HepG2 (cell line): ENCODE data around the gene RPH3AL. TPM values are rescaled to one million over a fixed set of nuclear protein-coding genes. Genes with fewer than 3 reads are reported as not detected.

Experiments used
- ARHGAP35 ChIP-seq: sonication (generic); formaldehyde crosslinking; IDR thresholded peaks from 2 replicates; pipeline ENCODE4 v1.9.0; 2022; ENCODE audit warnings: mild to moderate bottlenecking, inconsistent platforms, moderate library complexity, missing genetic modification reagents, borderline replicate concordance
- EED ChIP-seq: sonication (generic); formaldehyde crosslinking; IDR thresholded peaks from 2 replicates; pipeline ENCODE4 v1.5.0; 2020; ENCODE audit warnings: mild to moderate bottlenecking, missing genetic modification reagents
- ELF4 ChIP-seq: sonication (generic); formaldehyde crosslinking; IDR thresholded peaks from 2 replicates; pipeline ENCODE4 v1.5.0; 2020; ENCODE audit warnings: missing genetic modification reagents, mild to moderate bottlenecking, moderate library complexity, borderline replicate concordance
- ERF ChIP-seq: IDR thresholded peaks from 2 replicates; pipeline ENCODE4 v1.6.1; 2018; ENCODE audit warnings: missing biosample characterization, missing genetic modification reagents
- MIXL1 ChIP-seq: IDR thresholded peaks from 2 replicates; pipeline ENCODE4 v1.6.1; 2016
- RARG ChIP-seq: sonication (generic); formaldehyde crosslinking; IDR thresholded peaks from 2 replicates; pipeline ENCODE4 v1.4.0; 2020; ENCODE audit warnings: low read depth, mild to moderate bottlenecking, missing genetic modification reagents
- ZBTB7B ChIP-seq: sonication (generic); formaldehyde crosslinking; IDR thresholded peaks from 2 replicates; pipeline ENCODE4 v1.4.0; 2020; ENCODE audit warnings: missing genetic modification reagents
- ZNF350 ChIP-seq: sonication (generic); formaldehyde crosslinking; IDR thresholded peaks from 2 replicates; pipeline ENCODE4 v1.4.0; 2020; ENCODE audit warnings: mild to moderate bottlenecking, low read depth, missing genetic modification reagents, borderline replicate concordance
- ZNF431 ChIP-seq: sonication (generic); formaldehyde crosslinking; IDR thresholded peaks from 2 replicates; pipeline ENCODE4 v1.9.0; 2022; ENCODE audit warnings: missing genetic modification reagents, low read depth, mild to moderate bottlenecking, borderline replicate concordance
- ZNF607 ChIP-seq: sonication (generic); formaldehyde crosslinking; IDR thresholded peaks from 2 replicates; pipeline ENCODE4 v1.5.1; 2020; ENCODE audit warnings: missing genetic modification reagents, mild to moderate bottlenecking, borderline replicate concordance
- ZNF7 ChIP-seq: IDR thresholded peaks from 2 replicates; pipeline ENCODE4 v1.6.1; 2016; ENCODE audit warnings: missing biosample characterization, missing genetic modification reagents
- ZNF841 ChIP-seq: sonication (generic); formaldehyde crosslinking; IDR thresholded peaks from 2 replicates; pipeline ENCODE4 v1.8.1; 2023; ENCODE audit warnings: missing genetic modification reagents, borderline replicate concordance
- polyA plus RNA-seq, 8 experiments: library from polyadenylated mRNA; depleted of rRNA in 3 of 8; stranded (reverse) in 7 of 8; unstranded in 1 of 8; fragments of >200 nt; fragmentation: Illumina TruSeq in 4 of 8; extraction: Trizol in 4 of 8; gene quantifications; 2 replicates each; pipeline versions ENCODE4 v1.2.1 to v1.2.3, GENCODE V29; 2011 to 2016; ENCODE audit warnings: low read depth in 4 of 8, missing spikeins in 1 of 8, mixed read lengths in 1 of 8; ENCODE audit not compliant: insufficient read depth in 1 of 8
- total RNA-seq, 5 experiments: library from RNA; depleted of rRNA; stranded (reverse); fragments of >200 nt; fragmentation: Illumina TruSeq; extraction: Trizol; gene quantifications; 2 replicates each; pipeline ENCODE4 v1.2.3, GENCODE V29; 2016; ENCODE audit warnings: low read depth in 1 of 5
- TF ChIP-seq, protein P1 (sequence below): sonication (generic); formaldehyde crosslinking; IDR thresholded peaks from 2 replicates; pipeline ENCODE4 v1.8.0; 2023; ENCODE audit warnings: mild to moderate bottlenecking, missing genetic modification reagents
- TF ChIP-seq, protein P2 (sequence below): sonication (generic); formaldehyde crosslinking; IDR thresholded peaks from 2 replicates; pipeline ENCODE4 v1.4.0; 2020; ENCODE audit warnings: missing genetic modification reagents
- TF ChIP-seq, protein P3 (sequence below): sonication (generic); formaldehyde crosslinking; IDR thresholded peaks from 2 replicates; pipeline ENCODE4 v1.5.1; 2020; ENCODE audit warnings: mild to moderate bottlenecking, missing genetic modification reagents, borderline replicate concordance

Gene RPH3AL
- total and polyA plus RNA-seq, 2 of the 13 experiments (the other 11 are each of a cell fraction or from before 2014, with no cell fraction given), result 7.8 to 16.4 TPM

DNA sequence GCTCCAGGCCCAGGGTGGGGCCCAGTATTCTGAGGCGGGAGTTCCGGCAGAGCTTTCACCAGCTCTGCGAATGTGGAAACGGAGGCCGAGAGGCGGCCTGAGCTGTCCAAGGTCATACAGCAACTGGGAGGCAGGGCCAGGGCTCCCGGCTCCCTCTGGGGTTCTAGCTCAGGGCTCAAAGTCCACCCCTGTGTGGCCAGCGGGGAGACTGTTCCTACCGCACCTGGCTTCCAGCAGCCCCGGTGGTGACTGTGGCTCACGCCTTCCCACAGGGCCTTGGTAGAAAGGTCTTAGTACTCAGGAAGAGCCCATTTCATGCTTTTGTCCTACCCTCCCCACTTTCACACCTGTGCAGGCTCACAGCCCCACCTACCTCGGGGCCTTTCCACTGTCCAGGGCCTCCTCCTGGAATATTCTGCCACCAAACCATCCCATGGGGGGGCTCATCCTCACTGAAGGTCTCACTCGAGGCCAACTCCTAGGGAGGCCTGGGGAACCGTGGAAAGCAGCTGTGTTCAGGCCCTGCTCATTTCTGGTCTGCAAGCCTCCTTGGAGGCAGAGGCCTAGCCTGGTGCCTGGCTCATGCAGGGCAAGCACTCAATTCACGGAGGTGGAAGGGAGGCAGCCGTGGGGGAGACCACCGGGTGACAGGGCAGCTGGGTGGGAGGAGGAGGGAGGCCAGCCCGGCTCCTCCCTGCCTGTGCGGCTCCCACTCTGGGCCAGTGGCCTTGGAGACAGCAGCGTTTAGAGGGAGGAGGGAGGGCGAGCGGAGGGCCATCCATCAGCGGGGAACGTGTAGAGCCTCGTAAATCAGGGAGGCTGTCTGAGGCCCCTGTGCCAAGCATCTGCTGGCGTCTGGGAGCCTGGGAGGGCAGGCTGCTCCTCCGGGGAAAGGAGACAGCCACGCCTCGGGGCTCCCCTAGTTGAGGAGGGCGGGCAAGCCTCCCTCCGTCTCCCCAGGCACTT is 158.5 kb downstream of the RPH3AL start (continued):
- TF ChIP-seq ZNF350 (CRISPR knock-in tag) (peak; percentile 50; the same call in 1 of the 2 replicates), ZBTB7B (peak; percentile 27; the same call in 1 of the 2 replicates), ELF4 (no peak), RARG (CRISPR knock-in tag) (no peak), ARHGAP35 (CRISPR knock-in tag) (no peak), MIXL1 (no peak), ZNF7 (no peak), ERF (CRISPR knock-in tag) (no peak), ZNF607 (CRISPR knock-in tag) (no peak), ZNF431 (CRISPR knock-in tag) (no peak), ZNF841 (CRISPR knock-in tag) (no peak), EED (CRISPR knock-in tag) (no peak)
- TF ChIP-seq, protein P1, sequence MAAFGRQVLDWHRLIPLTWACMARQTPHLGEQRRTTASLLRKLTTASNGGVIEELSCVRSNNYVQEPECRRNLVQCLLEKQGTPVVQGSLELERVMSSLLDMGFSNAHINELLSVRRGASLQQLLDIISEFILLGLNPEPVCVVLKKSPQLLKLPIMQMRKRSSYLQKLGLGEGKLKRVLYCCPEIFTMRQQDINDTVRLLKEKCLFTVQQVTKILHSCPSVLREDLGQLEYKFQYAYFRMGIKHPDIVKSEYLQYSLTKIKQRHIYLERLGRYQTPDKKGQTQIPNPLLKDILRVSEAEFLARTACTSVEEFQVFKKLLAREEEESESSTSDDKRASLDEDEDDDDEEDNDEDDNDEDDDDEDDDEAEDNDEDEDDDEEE, result no peak
- TF ChIP-seq, protein P2, sequence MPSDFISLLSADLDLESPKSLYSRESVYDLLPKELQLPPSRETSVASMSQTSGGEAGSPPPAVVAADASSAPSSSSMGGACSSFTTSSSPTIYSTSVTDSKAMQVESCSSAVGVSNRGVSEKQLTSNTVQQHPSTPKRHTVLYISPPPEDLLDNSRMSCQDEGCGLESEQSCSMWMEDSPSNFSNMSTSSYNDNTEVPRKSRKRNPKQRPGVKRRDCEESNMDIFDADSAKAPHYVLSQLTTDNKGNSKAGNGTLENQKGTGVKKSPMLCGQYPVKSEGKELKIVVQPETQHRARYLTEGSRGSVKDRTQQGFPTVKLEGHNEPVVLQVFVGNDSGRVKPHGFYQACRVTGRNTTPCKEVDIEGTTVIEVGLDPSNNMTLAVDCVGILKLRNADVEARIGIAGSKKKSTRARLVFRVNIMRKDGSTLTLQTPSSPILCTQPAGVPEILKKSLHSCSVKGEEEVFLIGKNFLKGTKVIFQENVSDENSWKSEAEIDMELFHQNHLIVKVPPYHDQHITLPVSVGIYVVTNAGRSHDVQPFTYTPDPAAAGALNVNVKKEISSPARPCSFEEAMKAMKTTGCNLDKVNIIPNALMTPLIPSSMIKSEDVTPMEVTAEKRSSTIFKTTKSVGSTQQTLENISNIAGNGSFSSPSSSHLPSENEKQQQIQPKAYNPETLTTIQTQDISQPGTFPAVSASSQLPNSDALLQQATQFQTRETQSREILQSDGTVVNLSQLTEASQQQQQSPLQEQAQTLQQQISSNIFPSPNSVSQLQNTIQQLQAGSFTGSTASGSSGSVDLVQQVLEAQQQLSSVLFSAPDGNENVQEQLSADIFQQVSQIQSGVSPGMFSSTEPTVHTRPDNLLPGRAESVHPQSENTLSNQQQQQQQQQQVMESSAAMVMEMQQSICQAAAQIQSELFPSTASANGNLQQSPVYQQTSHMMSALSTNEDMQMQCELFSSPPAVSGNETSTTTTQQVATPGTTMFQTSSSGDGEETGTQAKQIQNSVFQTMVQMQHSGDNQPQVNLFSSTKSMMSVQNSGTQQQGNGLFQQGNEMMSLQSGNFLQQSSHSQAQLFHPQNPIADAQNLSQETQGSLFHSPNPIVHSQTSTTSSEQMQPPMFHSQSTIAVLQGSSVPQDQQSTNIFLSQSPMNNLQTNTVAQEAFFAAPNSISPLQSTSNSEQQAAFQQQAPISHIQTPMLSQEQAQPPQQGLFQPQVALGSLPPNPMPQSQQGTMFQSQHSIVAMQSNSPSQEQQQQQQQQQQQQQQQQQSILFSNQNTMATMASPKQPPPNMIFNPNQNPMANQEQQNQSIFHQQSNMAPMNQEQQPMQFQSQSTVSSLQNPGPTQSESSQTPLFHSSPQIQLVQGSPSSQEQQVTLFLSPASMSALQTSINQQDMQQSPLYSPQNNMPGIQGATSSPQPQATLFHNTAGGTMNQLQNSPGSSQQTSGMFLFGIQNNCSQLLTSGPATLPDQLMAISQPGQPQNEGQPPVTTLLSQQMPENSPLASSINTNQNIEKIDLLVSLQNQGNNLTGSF (CRISPR knock-in tag), result no peak
- TF ChIP-seq, protein P3, sequence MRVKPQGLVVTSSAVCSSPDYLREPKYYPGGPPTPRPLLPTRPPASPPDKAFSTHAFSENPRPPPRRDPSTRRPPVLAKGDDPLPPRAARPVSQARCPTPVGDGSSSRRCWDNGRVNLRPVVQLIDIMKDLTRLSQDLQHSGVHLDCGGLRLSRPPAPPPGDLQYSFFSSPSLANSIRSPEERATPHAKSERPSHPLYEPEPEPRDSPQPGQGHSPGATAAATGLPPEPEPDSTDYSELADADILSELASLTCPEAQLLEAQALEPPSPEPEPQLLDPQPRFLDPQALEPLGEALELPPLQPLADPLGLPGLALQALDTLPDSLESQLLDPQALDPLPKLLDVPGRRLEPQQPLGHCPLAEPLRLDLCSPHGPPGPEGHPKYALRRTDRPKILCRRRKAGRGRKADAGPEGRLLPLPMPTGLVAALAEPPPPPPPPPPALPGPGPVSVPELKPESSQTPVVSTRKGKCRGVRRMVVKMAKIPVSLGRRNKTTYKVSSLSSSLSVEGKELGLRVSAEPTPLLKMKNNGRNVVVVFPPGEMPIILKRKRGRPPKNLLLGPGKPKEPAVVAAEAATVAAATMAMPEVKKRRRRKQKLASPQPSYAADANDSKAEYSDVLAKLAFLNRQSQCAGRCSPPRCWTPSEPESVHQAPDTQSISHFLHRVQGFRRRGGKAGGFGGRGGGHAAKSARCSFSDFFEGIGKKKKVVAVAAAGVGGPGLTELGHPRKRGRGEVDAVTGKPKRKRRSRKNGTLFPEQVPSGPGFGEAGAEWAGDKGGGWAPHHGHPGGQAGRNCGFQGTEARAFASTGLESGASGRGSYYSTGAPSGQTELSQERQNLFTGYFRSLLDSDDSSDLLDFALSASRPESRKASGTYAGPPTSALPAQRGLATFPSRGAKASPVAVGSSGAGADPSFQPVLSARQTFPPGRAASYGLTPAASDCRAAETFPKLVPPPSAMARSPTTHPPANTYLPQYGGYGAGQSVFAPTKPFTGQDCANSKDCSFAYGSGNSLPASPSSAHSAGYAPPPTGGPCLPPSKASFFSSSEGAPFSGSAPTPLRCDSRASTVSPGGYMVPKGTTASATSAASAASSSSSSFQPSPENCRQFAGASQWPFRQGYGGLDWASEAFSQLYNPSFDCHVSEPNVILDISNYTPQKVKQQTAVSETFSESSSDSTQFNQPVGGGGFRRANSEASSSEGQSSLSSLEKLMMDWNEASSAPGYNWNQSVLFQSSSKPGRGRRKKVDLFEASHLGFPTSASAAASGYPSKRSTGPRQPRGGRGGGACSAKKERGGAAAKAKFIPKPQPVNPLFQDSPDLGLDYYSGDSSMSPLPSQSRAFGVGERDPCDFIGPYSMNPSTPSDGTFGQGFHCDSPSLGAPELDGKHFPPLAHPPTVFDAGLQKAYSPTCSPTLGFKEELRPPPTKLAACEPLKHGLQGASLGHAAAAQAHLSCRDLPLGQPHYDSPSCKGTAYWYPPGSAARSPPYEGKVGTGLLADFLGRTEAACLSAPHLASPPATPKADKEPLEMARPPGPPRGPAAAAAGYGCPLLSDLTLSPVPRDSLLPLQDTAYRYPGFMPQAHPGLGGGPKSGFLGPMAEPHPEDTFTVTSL, result no peak
